SK-N-SH (cell line): ENCODE results near the gene HOXB8. TPM values are rescaled to one million over a fixed set of nuclear protein-coding genes. Genes with fewer than 3 reads are reported as not detected.

ENCODE experiments used
- CTCF ChIA-PET: fragments of 300-600, 350-600 bp; formaldehyde crosslinking; extraction: SDS; loops from one replicate; lab custom pipeline; 2021; lab: Yijun Ruan, JAX
- POLR2A ChIA-PET: fragments of 350-600 bp; sonication (Branson Sonifier 250); formaldehyde crosslinking; extraction: SDS; loops from one replicate; lab custom pipeline; 2020; ENCODE audit warnings: antibody characterized with exemption, inconsistent platforms; lab: Yijun Ruan, JAX
- DNase-seq: peaks from one replicate; pipeline ENCODE4 v3.0.0; 2012
- H2AFZ ChIP-seq: fragments of 200-600 bp; sonication (generic); 2 replicates; pipeline ENCODE4 v1.8.1; 2016; ENCODE audit warnings: antibody characterized with exemption, mild to moderate bottlenecking, low read depth
- H3F3A ChIP-seq: fragments of 200-600 bp; sonication (generic); replicated peaks from 2 replicates; pipeline ENCODE3; 2016; ENCODE audit warnings: antibody characterized with exemption, mild to moderate bottlenecking; ENCODE audit not compliant: insufficient read depth
- H3K27ac ChIP-seq, 2 experiments: fragments of 200-500 bp in 1 of 2; fragments of 200-600 bp in 1 of 2; sonication (Bioruptor generic) in 1 of 2; sonication (generic), shearing (Covaris generic) in 1 of 2; 2 replicates each; pipeline versions ENCODE4 v1.5.1 to v1.6.1; 2014 to 2016; ENCODE audit warnings: low read depth in 2 of 2, inconsistent platforms in 1 of 2, low read length in 1 of 2, mild to moderate bottlenecking in 1 of 2, mixed read lengths in 1 of 2
- H3K27me3 ChIP-seq: fragments of 200-600 bp; sonication (generic), shearing (Covaris generic); 2 replicates; pipeline ENCODE4 v1.6.1; 2016; ENCODE audit warnings: mixed run types; ENCODE audit not compliant: insufficient read depth
- H3K36me3 ChIP-seq, 2 experiments: fragments of 200-500 bp in 1 of 2; fragments of 200-600 bp in 1 of 2; sonication (Bioruptor generic) in 1 of 2; sonication (generic) in 1 of 2; replicated peaks in 1 of 2; 2 replicates each; pipeline versions ENCODE3 to v1.5.1; 2014 to 2016; ENCODE audit warnings: low read length in 1 of 2, mild to moderate bottlenecking in 1 of 2; ENCODE audit not compliant: insufficient read depth in 2 of 2, control insufficient read depth in 1 of 2
- H3K4me1 ChIP-seq, 2 experiments: fragments of 200-500 bp in 1 of 2; fragments of 200-600 bp in 1 of 2; sonication (Bioruptor generic) in 1 of 2; sonication (generic), shearing (Covaris generic) in 1 of 2; 2 replicates each; pipeline versions ENCODE4 v1.5.1 to v1.6.1; 2014 to 2016; ENCODE audit warnings: low read depth in 1 of 2, low read length in 1 of 2, mixed run types in 1 of 2; ENCODE audit not compliant: insufficient read depth in 2 of 2, control insufficient read depth in 1 of 2
- H3K4me2 ChIP-seq: fragments of 200-600 bp; sonication (generic), shearing (Covaris generic); 2 replicates; pipeline ENCODE4 v1.6.1; 2017; ENCODE audit warnings: mixed run types
- H3K4me3 ChIP-seq, 2 experiments: fragments of 200-500 bp in 1 of 2; fragments of 200-600 bp in 1 of 2; sonication (Bioruptor generic) in 1 of 2; sonication (generic), shearing (Covaris generic) in 1 of 2; 2 replicates each; pipeline versions ENCODE4 v1.5.1 to v1.8.1; 2014 to 2016; ENCODE audit warnings: low read depth in 2 of 2, inconsistent platforms in 1 of 2, low read length in 1 of 2, mild to moderate bottlenecking in 1 of 2, mixed read lengths in 1 of 2, moderate library complexity in 1 of 2
- H3K79me2 ChIP-seq: fragments of 200-600 bp; sonication (generic); 2 replicates; pipeline ENCODE4 v1.8.1; 2017; ENCODE audit warnings: mild to moderate bottlenecking; ENCODE audit not compliant: insufficient read depth
- H3K9ac ChIP-seq: fragments of 200-600 bp; sonication (generic); 2 replicates; pipeline ENCODE4 v1.6.1; 2017; ENCODE audit warnings: mixed run types
- H3K9me2 ChIP-seq: fragments of 200-600 bp; sonication (generic); 2 replicates; pipeline ENCODE4 v1.6.1; 2017; ENCODE audit warnings: mixed run types
- H3K9me3 ChIP-seq: fragments of 200-600 bp; sonication (generic); 2 replicates; pipeline ENCODE4 v1.6.1; 2017; ENCODE audit warnings: mixed run types, mild to moderate bottlenecking, moderate library complexity
- H4K20me1 ChIP-seq: fragments of 200-600 bp; sonication (generic); 2 replicates; pipeline ENCODE4 v1.6.1; 2017; ENCODE audit warnings: mild to moderate bottlenecking, mixed run types; ENCODE audit not compliant: insufficient read depth
- EP300 ChIP-seq, 2 experiments: IDR thresholded peaks; 2 replicates each; pipeline versions ENCODE4 v1.4.0 to v1.6.1; 2012; ENCODE audit warnings: borderline replicate concordance in 1 of 2, low read depth in 1 of 2, low read length in 1 of 2
- FOXJ3 ChIP-seq: sonication (generic); formaldehyde crosslinking; IDR thresholded peaks from 2 replicates; pipeline ENCODE4 v1.5.1; 2020; ENCODE audit warnings: mild to moderate bottlenecking, missing genetic modification reagents
- GABPA ChIP-seq: IDR thresholded peaks from 2 replicates; pipeline ENCODE4 v1.4.0; 2012; ENCODE audit warnings: low read depth, mild to moderate bottlenecking
- JUND ChIP-seq: IDR thresholded peaks from 2 replicates; pipeline ENCODE4 v1.4.0; 2012
- MEF2A ChIP-seq: IDR thresholded peaks from 2 replicates; pipeline ENCODE4 v1.4.0; 2012; ENCODE audit warnings: low read depth, borderline replicate concordance
- MXI1 ChIP-seq: IDR thresholded peaks from 2 replicates; pipeline ENCODE4 v1.6.1; 2012; ENCODE audit warnings: mild to moderate bottlenecking, low read depth, low read length, improper control_type of control experiment
- NFIC ChIP-seq: IDR thresholded peaks from 2 replicates; pipeline ENCODE4 v1.4.0; 2012; ENCODE audit warnings: borderline replicate concordance
- NRF1 ChIP-seq: IDR thresholded peaks from 2 replicates; pipeline ENCODE4 v1.6.1; 2012; ENCODE audit warnings: low read depth, mild to moderate bottlenecking, low read length
- SIN3A ChIP-seq: IDR thresholded peaks from 2 replicates; pipeline ENCODE4 v1.6.1; 2012; ENCODE audit warnings: low read depth, mild to moderate bottlenecking, low read length, moderate library complexity, borderline replicate concordance
- TAF1 ChIP-seq: IDR thresholded peaks from 2 replicates; pipeline ENCODE4 v1.6.1; 2012; ENCODE audit warnings: low read depth, mild to moderate bottlenecking, low read length, moderate library complexity, borderline replicate concordance
- TCF12 ChIP-seq: IDR thresholded peaks from 2 replicates; pipeline ENCODE4 v1.4.0; 2012
- TEAD4 ChIP-seq: IDR thresholded peaks from 2 replicates; pipeline ENCODE4 v1.4.0; 2012; ENCODE audit warnings: mild to moderate bottlenecking, borderline replicate concordance; ENCODE audit not compliant: insufficient read depth
- YY1 ChIP-seq: IDR thresholded peaks from 2 replicates; pipeline ENCODE4 v1.4.0; 2012; ENCODE audit warnings: low read depth, mild to moderate bottlenecking
- WGBS: methylation state at CpG from one replicate; pipeline ENCODE4 v1.1.6; 2017; ENCODE audit warnings: low lambda C conversion rate; 5-methylcytosine and 5-hydroxymethylcytosine counted together
- polyA plus RNA-seq, 3 experiments: library from polyadenylated mRNA; depleted of rRNA; stranded (reverse); fragments of >200 nt; gene quantifications; 2 replicates each; pipeline ENCODE4 v1.2.3, GENCODE V29; 2012
- TF ChIP-seq, protein P1 (sequence below): fragments of 150-350 bp; IDR thresholded peaks from 2 replicates; pipeline ENCODE4 v1.6.1; 2016; ENCODE audit warnings: mild to moderate bottlenecking, low read depth, low read length
- TF ChIP-seq, protein P2 (sequence below): IDR thresholded peaks from 2 replicates; pipeline ENCODE4 v1.4.0; 2012; ENCODE audit warnings: low read depth, borderline replicate concordance
- TF ChIP-seq, protein P3 (sequence below): IDR thresholded peaks from 2 replicates; pipeline ENCODE4 v1.4.0; 2012; ENCODE audit warnings: low read depth, borderline replicate concordance
- TF ChIP-seq, protein P4 (sequence below): fragments of 150-350 bp; IDR thresholded peaks from 2 replicates; pipeline ENCODE4 v1.6.1; 2017; ENCODE audit warnings: antibody characterized with exemption, low read length, low read depth, borderline replicate concordance
- TF ChIP-seq, protein P5 (sequence below): IDR thresholded peaks from 2 replicates; pipeline ENCODE4 v1.4.0; 2012; ENCODE audit warnings: low read depth

The HOXB8 gene
- polyA plus RNA-seq, 1 of the 3 experiments (the other 2 are of a cell fraction) = not detected

DNA sequence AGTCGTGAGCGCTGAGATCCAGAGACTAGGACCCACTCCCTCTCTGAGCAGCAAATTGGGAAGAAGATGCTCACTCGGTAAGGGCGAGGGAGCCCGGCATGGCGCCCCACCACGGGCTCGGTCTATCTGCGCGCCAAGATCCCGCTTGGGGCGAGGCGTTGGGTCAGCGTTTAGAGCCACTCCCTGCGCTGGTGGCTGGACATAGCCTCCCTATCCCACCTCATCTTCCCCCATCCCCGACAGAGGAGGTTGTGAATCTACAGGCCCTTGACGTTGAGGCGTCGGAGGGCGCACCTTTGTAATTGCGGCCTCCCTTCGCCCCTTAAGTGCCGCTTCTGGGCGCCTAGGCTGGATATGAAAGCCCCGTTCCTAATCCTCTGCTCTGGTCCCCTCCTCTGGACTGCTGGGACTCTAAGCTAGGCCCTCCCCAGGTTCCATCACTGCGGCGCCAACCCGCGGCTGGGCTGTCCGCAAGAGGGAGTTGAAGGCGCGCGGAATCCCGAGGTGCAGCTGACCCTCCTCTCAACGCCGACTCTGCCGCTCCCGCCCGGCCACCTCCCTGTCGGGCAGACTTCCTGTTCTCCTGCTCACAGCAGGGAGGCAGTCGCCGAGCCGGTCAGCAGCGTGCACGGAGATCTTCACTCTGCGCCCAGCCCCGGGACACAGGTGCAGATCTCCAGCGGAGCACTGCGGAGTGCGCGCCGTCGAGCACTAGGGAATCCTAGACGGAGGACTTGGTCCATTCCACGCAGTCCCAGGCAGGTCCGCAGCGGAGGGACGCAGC is 27.2 kb upstream of the HOXB8 start (continued):
- TF ChIP-seq, protein P1, sequence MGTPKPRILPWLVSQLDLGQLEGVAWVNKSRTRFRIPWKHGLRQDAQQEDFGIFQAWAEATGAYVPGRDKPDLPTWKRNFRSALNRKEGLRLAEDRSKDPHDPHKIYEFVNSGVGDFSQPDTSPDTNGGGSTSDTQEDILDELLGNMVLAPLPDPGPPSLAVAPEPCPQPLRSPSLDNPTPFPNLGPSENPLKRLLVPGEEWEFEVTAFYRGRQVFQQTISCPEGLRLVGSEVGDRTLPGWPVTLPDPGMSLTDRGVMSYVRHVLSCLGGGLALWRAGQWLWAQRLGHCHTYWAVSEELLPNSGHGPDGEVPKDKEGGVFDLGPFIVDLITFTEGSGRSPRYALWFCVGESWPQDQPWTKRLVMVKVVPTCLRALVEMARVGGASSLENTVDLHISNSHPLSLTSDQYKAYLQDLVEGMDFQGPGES = no peak
- TF ChIP-seq SIN3A (no peak), EP300 (IDR thresholded peaks at IDR 0.05; ENCODE audit: borderline replicate concordance in 1 of 2, low read depth in 1 of 2, low read length in 1 of 2) (no peak)
- TF ChIP-seq, protein P2, sequence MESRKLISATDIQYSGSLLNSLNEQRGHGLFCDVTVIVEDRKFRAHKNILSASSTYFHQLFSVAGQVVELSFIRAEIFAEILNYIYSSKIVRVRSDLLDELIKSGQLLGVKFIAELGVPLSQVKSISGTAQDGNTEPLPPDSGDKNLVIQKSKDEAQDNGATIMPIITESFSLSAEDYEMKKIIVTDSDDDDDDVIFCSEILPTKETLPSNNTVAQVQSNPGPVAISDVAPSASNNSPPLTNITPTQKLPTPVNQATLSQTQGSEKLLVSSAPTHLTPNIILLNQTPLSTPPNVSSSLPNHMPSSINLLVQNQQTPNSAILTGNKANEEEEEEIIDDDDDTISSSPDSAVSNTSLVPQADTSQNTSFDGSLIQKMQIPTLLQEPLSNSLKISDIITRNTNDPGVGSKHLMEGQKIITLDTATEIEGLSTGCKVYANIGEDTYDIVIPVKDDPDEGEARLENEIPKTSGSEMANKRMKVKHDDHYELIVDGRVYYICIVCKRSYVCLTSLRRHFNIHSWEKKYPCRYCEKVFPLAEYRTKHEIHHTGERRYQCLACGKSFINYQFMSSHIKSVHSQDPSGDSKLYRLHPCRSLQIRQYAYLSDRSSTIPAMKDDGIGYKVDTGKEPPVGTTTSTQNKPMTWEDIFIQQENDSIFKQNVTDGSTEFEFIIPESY = no peak

DNA sequence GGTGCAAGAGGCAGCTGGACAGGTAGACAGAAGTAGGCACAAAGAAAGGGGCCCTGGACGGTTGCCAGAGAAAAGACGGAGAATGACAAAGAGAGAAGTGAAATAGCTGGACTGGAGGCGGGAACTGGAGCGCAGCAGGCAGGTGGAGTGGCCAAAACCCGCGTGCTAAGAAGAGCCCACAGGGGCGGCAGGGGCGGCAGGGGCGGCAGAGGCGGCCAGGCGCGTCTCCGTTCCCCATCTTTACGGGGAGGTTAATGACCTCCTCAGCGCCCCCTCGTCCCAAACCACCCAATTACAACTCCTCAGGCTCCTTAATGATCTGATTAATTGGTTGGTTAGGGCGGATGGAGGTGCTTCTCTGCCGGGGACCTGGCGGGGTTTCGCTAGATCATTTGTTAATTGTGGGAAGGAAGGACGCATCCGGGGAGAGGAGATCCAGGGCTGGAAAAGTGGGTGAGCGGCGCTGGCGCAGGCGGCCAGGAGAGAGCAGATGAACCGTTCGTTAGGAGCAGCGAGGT is 26.5 kb upstream of the HOXB8 start:
- no peaks in the 10 kb centered on the region for H3K9me2 ChIP-seq
- H3K4me3 ChIP-seq = no peak overlapping the region
- no peaks in the 10 kb centered on the region for H3K9me3 ChIP-seq
- H3K27ac ChIP-seq = no peak overlapping the region
- TF ChIP-seq, protein P1 = no peak
- TF ChIP-seq NFIC (no peak), MEF2A (no peak), SIN3A (no peak), FOXJ3 (CRISPR knock-in tag) (no peak), YY1 (no peak), TEAD4 (no peak), TAF1 (no peak), JUND (no peak), TCF12 (no peak), GABPA (no peak), EP300 (IDR thresholded peaks at IDR 0.05; ENCODE audit: borderline replicate concordance in 1 of 2, low read depth in 1 of 2, low read length in 1 of 2) (no peak), MXI1 (no peak), NRF1 (no peak)
- TF ChIP-seq, protein P3, sequence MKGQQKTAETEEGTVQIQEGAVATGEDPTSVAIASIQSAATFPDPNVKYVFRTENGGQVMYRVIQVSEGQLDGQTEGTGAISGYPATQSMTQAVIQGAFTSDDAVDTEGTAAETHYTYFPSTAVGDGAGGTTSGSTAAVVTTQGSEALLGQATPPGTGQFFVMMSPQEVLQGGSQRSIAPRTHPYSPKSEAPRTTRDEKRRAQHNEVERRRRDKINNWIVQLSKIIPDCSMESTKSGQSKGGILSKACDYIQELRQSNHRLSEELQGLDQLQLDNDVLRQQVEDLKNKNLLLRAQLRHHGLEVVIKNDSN = no peak
- TF ChIP-seq, protein P2 = no peak
- TF ChIP-seq, protein P4, sequence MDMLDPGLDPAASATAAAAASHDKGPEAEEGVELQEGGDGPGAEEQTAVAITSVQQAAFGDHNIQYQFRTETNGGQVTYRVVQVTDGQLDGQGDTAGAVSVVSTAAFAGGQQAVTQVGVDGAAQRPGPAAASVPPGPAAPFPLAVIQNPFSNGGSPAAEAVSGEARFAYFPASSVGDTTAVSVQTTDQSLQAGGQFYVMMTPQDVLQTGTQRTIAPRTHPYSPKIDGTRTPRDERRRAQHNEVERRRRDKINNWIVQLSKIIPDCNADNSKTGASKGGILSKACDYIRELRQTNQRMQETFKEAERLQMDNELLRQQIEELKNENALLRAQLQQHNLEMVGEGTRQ = no peak
- TF ChIP-seq, protein P5, sequence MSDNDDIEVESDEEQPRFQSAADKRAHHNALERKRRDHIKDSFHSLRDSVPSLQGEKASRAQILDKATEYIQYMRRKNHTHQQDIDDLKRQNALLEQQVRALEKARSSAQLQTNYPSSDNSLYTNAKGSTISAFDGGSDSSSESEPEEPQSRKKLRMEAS = no peak
- H3K27me3 ChIP-seq = peaks cover 100% of the 10 kb centered on the region
- DNase-seq = no peak
- WGBS = 23% methylated on average over 29 of the region's 29 CpGs
- no peaks in the 10 kb centered on the region for H4K20me1 ChIP-seq
- H3K79me2 ChIP-seq = no peaks in the 10 kb centered on the region
- H3K4me2 ChIP-seq = no peak overlapping the region
- ChIA-PET CTCF (interaction anchor here (0.6 to 1.3 kb wide), 5 partner anchors 9 to 593 kb away, joined by 3 to 6 read pairs (median 3); partner anchors contain the start of gene NFE2L1), POLR2A (no interaction called here)
- H3K9ac ChIP-seq = no peak overlapping the region
- H3K4me1 ChIP-seq = no peaks in the 10 kb centered on the region
- H3F3A ChIP-seq = no peaks in the 10 kb centered on the region
- H3K36me3 ChIP-seq = no peaks in the 10 kb centered on the region
- no peak overlapping the region for H2AFZ ChIP-seq
